SHP77 treated with DMSO at 0.1 percent for 48 hours (cell line): ENCODE measurements around the gene DDX24.

ENCODE experiments used
- DNase-seq: peaks from one replicate; lab custom pipeline; 2025; lab: John Stamatoyannopoulos, UW

DDX24 gene

GRCh38 chr14:94115058-94115591 is 34.1 kb upstream of the DDX24 start:
- no peak for DNase-seq

GRCh38 chr14:94114589-94115057 is 33.6 kb upstream of the DDX24 start:
- no peak for DNase-seq

GRCh38 chr14:94113908-94114588 is 33.0 kb upstream of the DDX24 start:
- no peak for DNase-seq

GRCh38 chr14:94113490-94113889 is 32.5 kb upstream of the DDX24 start:
- peak; percentile 21 for DNase-seq

GRCh38 chr14:94113073-94113472 is 32.1 kb upstream of the DDX24 start:
- DNase-seq = no peak

- DNase-seq = no peak
These were observed 31.6 kb upstream of the DDX24 start for GRCh38 chr14:94112513-94113063.

- no peak for DNase-seq
These were observed 30.5 kb upstream of the DDX24 start for GRCh38 chr14:94111276-94112095.

- no peak for DNase-seq
These were observed 29.7 kb upstream of the DDX24 start, which contains the start of gene IFI27 for GRCh38 chr14:94110552-94111181. Gene IFI27 (plus strand): TSS chr14:94110736.

- DNase-seq = no peak
These were observed 28.9 kb upstream of the DDX24 start for GRCh38 chr14:94109915-94110250.

GRCh38 chr14:94104731-94105130 is 23.7 kb upstream of the DDX24 start:
- no peak for DNase-seq

GRCh38 chr14:94103554-94104150 is 22.6 kb upstream of the DDX24 start:
- DNase-seq = no peak

- no peak for DNase-seq
These were observed 21.9 kb upstream of the DDX24 start for GRCh38 chr14:94102768-94103482.

- DNase-seq = no peak
These were observed 20.7 kb upstream of the DDX24 start for GRCh38 chr14:94101748-94102147.

- no peak for DNase-seq
These were observed 19.8 kb upstream of the DDX24 start for GRCh38 chr14:94100847-94101246.

GRCh38 chr14:94099006-94099405 is 18.0 kb upstream of the DDX24 start:
- no peak for DNase-seq

GRCh38 chr14:94098326-94098992 is 17.5 kb upstream of the DDX24 start:
- no peak for DNase-seq

GRCh38 chr14:94097091-94097490 is 16.1 kb upstream of the DDX24 start:
- DNase-seq = no peak

- DNase-seq = no peak
These were observed 12.4 kb upstream of the DDX24 start for GRCh38 chr14:94093418-94093817.

- DNase-seq = no peak
These were observed 8.5 kb upstream of the DDX24 start for GRCh38 chr14:94089479-94089878.

- no peak for DNase-seq
These were observed 7.5 kb upstream of the DDX24 start for GRCh38 chr14:94088516-94088915.

- DNase-seq = no peak
These were observed 6.9 kb upstream of the DDX24 start for GRCh38 chr14:94087891-94088290.
